K562 (cell line): Measurements from ENCODE around the gene RGMA. TPM values are rescaled to one million over a fixed set of nuclear protein-coding genes. Genes with fewer than 3 reads are reported as not detected.

ENCODE experiments used
- ATAC-seq: fragments of 200-7000 bp; cut with Tn5 transposase; 3 replicates; pipeline ENCODE4 v1.9.1; 2020; ENCODE audit warnings: moderate library complexity
- BruUV-seq: library from RNA; stranded (reverse); fragments of 400-500 nt; replicated peaks from 2 replicates; lab custom pipeline; 2021; lab: Mats Ljungman, UMichigan
- CTCF ChIA-PET: fragments of 300-600 bp; formaldehyde crosslinking; extraction: SDS; loops from one replicate; lab custom pipeline; 2021; ENCODE audit warnings: low intra/inter-chr PET ratio; lab: Yijun Ruan, JAX
- POLR2A ChIA-PET: fragments of 300-600, 350-650 bp; sonication (Branson Sonifier 250); formaldehyde crosslinking; extraction: SDS; loops from one replicate; lab custom pipeline; 2021; ENCODE audit warnings: antibody characterized with exemption, inconsistent platforms; lab: Yijun Ruan, JAX
- DNase-seq, 4 experiments: peaks; one replicate each; pipeline versions ENCODE4 v3.0.0 to v3.0.0-alpha.2; 2011 to 2018; ENCODE audit warnings: low spot score in 3 of 4, mixed read lengths in 3 of 4; ENCODE audit errors: extremely low read depth in 1 of 4
- FAIRE-seq: peaks from 2 replicates; lab custom pipeline; 2011; peaks lifted over from hg19 to GRCh38; lab: Jason Lieb, UNC
- H2AFZ ChIP-seq: 2 replicates; pipeline ENCODE4 v1.6.0; 2011; ENCODE audit warnings: low read depth, low read length, control low read depth, inconsistent platforms
- H3K27ac ChIP-seq: fragments of 200-600 bp; 3 replicates; pipeline ENCODE4 v1.8.0; 2011; ENCODE audit warnings: low read depth, mild to moderate bottlenecking, control low read depth, inconsistent platforms, low read length, moderate library complexity, mixed read lengths; ENCODE audit errors: extremely low read depth
- H3K27me3 ChIP-seq, 2 experiments: fragments of 300-600 bp in 1 of 2; 2 replicates in 1 of 2; 3 replicates in 1 of 2; pipeline versions ENCODE4 v1.6.0 to v1.8.0; 2011; ENCODE audit warnings: inconsistent platforms in 2 of 2, low read length in 2 of 2, mild to moderate bottlenecking in 1 of 2, mixed read lengths in 1 of 2, moderate library complexity in 1 of 2; ENCODE audit not compliant: control insufficient read depth in 2 of 2, insufficient read depth in 2 of 2
- H3K36me3 ChIP-seq: fragments of 300-600 bp; 3 replicates; pipeline ENCODE4 v1.8.0; 2011; ENCODE audit warnings: mild to moderate bottlenecking, low read length, inconsistent platforms; ENCODE audit not compliant: control insufficient read depth, insufficient read depth
- H3K4me1 ChIP-seq, 2 experiments: fragments of 200-600 bp in 1 of 2; replicated peaks in 1 of 2; 2 replicates in 1 of 2; 3 replicates in 1 of 2; pipeline versions ENCODE4 v1.5.1 to v1.8.0; 2011; ENCODE audit warnings: inconsistent platforms in 2 of 2, low read length in 2 of 2, mild to moderate bottlenecking in 1 of 2, mixed read lengths in 1 of 2, moderate library complexity in 1 of 2; ENCODE audit not compliant: control insufficient read depth in 2 of 2, insufficient read depth in 2 of 2
- H3K4me2 ChIP-seq: 2 replicates; pipeline ENCODE4 v1.6.1; 2011; ENCODE audit warnings: low read length, control low read depth, inconsistent platforms, mixed read lengths; ENCODE audit not compliant: insufficient read depth
- H3K4me3 ChIP-seq: fragments of 200-600 bp; sonication (generic), shearing (Covaris generic); 2 replicates; pipeline ENCODE4 v1.5.1; 2016; ENCODE audit warnings: control low read depth, inconsistent platforms
- H3K79me2 ChIP-seq: fragments of 200-600 bp; 3 replicates; pipeline ENCODE4 v1.8.0; 2011; ENCODE audit warnings: low read length, inconsistent platforms; ENCODE audit not compliant: control insufficient read depth, insufficient read depth
- H3K9ac ChIP-seq, 2 experiments: 2 replicates each; pipeline versions ENCODE4 v1.6.0 to v1.6.1; 2011; ENCODE audit warnings: low read depth in 2 of 2, low read length in 2 of 2, control low read depth in 1 of 2, inconsistent platforms in 1 of 2, mild to moderate bottlenecking in 1 of 2, mixed read lengths in 1 of 2; ENCODE audit not compliant: insufficient read depth in 1 of 2
- H3K9me1 ChIP-seq: one replicate; pipeline ENCODE4 v1.6.0; 2011; ENCODE audit warnings: inconsistent platforms, mild to moderate bottlenecking, low read length, moderate library complexity; ENCODE audit not compliant: control insufficient read depth, insufficient read depth
- H3K9me3 ChIP-seq: replicated peaks from 2 replicates; pipeline ENCODE4 v1.5.1; 2011; ENCODE audit warnings: low read depth, low read length, inconsistent platforms; ENCODE audit not compliant: control insufficient read depth, insufficient read depth
- H4K20me1 ChIP-seq: replicated peaks from 2 replicates; pipeline ENCODE4 v1.6.1; 2011; ENCODE audit warnings: low read length, inconsistent platforms, mixed read lengths; ENCODE audit not compliant: control insufficient read depth, insufficient read depth
- ARID2 ChIP-seq: fragments of 450-650 bp; IDR thresholded peaks from 2 replicates; pipeline ENCODE4 v1.6.1; 2017; ENCODE audit warnings: antibody characterized with exemption, mild to moderate bottlenecking
- ETV5 ChIP-seq: sonication (generic); formaldehyde crosslinking; IDR thresholded peaks from 2 replicates; pipeline ENCODE4 v1.4.0; 2020; ENCODE audit warnings: low read depth, mild to moderate bottlenecking, missing genetic modification reagents
- LEF1 ChIP-seq: fragments of 450-650 bp; IDR thresholded peaks from 2 replicates; pipeline ENCODE4 v1.6.1; 2016; ENCODE audit warnings: mild to moderate bottlenecking
- MBD2 ChIP-seq: sonication (generic); IDR thresholded peaks from 2 replicates; pipeline ENCODE4 v1.6.1; 2016; ENCODE audit warnings: low read depth, borderline replicate concordance
- MIER1 ChIP-seq: fragments of 450-650 bp; IDR thresholded peaks from 2 replicates; pipeline ENCODE4 v1.6.1; 2016; ENCODE audit warnings: antibody characterized with exemption, mild to moderate bottlenecking, low read depth
- NFRKB ChIP-seq: fragments of 450-650 bp; IDR thresholded peaks from 2 replicates; pipeline ENCODE4 v1.6.1; 2016; ENCODE audit warnings: low read depth
- POLR2H ChIP-seq: IDR thresholded peaks from 2 replicates; pipeline ENCODE4 v1.6.1; 2016; ENCODE audit warnings: missing genetic modification characterization, low read depth, mild to moderate bottlenecking, control low read depth, missing compliant biosample characterization, moderate library complexity
- RNF2 ChIP-seq: sonication (generic); IDR thresholded peaks from 2 replicates; pipeline ENCODE4 v1.6.1; 2016
- SMAD1 ChIP-seq: fragments of 150-350 bp; IDR thresholded peaks from 2 replicates; pipeline ENCODE4 v1.6.1; 2014; ENCODE audit warnings: low read length, low read depth; ENCODE audit not compliant: partially characterized antibody
- SNAPC5 ChIP-seq: fragments of 250-450 bp; sonication (Bioruptor Pico); IDR thresholded peaks from 2 replicates; pipeline ENCODE4 v1.8.0; 2021; ENCODE audit warnings: moderate library complexity, mild to moderate bottlenecking, inconsistent platforms
- TAF15 ChIP-seq: fragments of 200-400 bp; formaldehyde crosslinking; IDR thresholded peaks from 2 replicates; pipeline ENCODE4 v1.6.1; 2017; ENCODE audit warnings: mild to moderate bottlenecking, low read depth, low read length, moderate library complexity
- ZBTB7A ChIP-seq: IDR thresholded peaks from 2 replicates; pipeline ENCODE4 v1.6.1; 2011; ENCODE audit warnings: low read depth, mild to moderate bottlenecking, low read length, moderate library complexity, borderline replicate concordance; ENCODE audit not compliant: control insufficient read depth
- ZNF143 ChIP-seq: sonication (generic); formaldehyde crosslinking; IDR thresholded peaks from 2 replicates; pipeline ENCODE4 v1.9.0; 2022; ENCODE audit warnings: mild to moderate bottlenecking, missing genetic modification reagents
- WGBS: fragments of 100-300 bp; shearing (Covaris generic); methylation state at CpG from one replicate; pipeline ENCODE4 v1.1.6; 2016; ENCODE audit warnings: low coverage, mixed read lengths; ENCODE audit not compliant: insufficient coverage; ENCODE audit errors: missing lambda C conversion rate; 5-methylcytosine and 5-hydroxymethylcytosine counted together
- in situ Hi-C: fragments of 300-500 bp; cut with MboI; formaldehyde crosslinking; loops from 4 replicates; pipeline ENCODE4 v1.15.0; 2018; ENCODE audit warnings: inconsistent platforms, mixed read lengths
- intact Hi-C: fragments of 100-400 bp; cut with micrococcal nuclease; formaldehyde crosslinking; loops from 2 replicates; pipeline ENCODE4 v1.14.2; 2022
- polyA plus RNA-seq, 8 experiments: library from polyadenylated mRNA; depleted of rRNA in 4 of 8; stranded (reverse) in 5 of 8; unstranded in 3 of 8; fragments of >200 nt; fragmentation: Nextera tagmentation in 2 of 8; fragmentation: Illumina TruSeq in 1 of 8; extraction: Ambion mirVana in 2 of 8; extraction: Trizol in 1 of 8; gene quantifications; 2 replicates each; pipeline versions ENCODE4 v1.2.1 to v1.2.3, GENCODE V29; 2011 to 2014; ENCODE audit warnings: inconsistent platforms in 1 of 8, missing spikeins in 1 of 8
- total RNA-seq, 7 experiments: library from RNA; depleted of rRNA in 6 of 7; stranded (reverse); fragments of >200 nt in 6 of 7; fragmentation: Illumina TruSeq in 2 of 7; extraction: Trizol in 2 of 7; gene quantifications; 2 replicates each; pipeline versions ENCODE4 v1.2.1 to v1.2.3, GENCODE V29; 2011 to 2021; ENCODE audit warnings: low replicate concordance in 1 of 7
- TF ChIP-seq, protein P1 (sequence below): sonication (generic); formaldehyde crosslinking; IDR thresholded peaks from 2 replicates; pipeline ENCODE4 v1.8.1; 2022; ENCODE audit warnings: missing genetic modification reagents
- TF ChIP-seq, protein P2 (sequence below), 3 experiments: IDR thresholded peaks in 2 of 3; conservative IDR thresholded peaks in 1 of 3; 2 replicates each; pipeline ENCODE4 v1.5.1; 2011 to 2012; ENCODE audit warnings: low read length in 3 of 3, mild to moderate bottlenecking in 3 of 3, control low read depth in 2 of 3, improper control_type of control experiment in 1 of 3, inconsistent platforms in 1 of 3, low read depth in 1 of 3, mixed read lengths in 1 of 3, moderate library complexity in 1 of 3; ENCODE audit not compliant: insufficient read depth in 2 of 3
- TF ChIP-seq, protein P3 (sequence below), 2 experiments: IDR thresholded peaks; 2 replicates each; pipeline ENCODE4 v1.6.1; 2011; ENCODE audit warnings: borderline replicate concordance in 1 of 2, control low read depth in 1 of 2, low read depth in 1 of 2, low read length in 1 of 2, mild to moderate bottlenecking in 1 of 2, mixed read lengths in 1 of 2, moderate library complexity in 1 of 2; ENCODE audit not compliant: insufficient read depth in 1 of 2, insufficient read length in 1 of 2, poor library complexity in 1 of 2, severe bottlenecking in 1 of 2; ENCODE audit errors: extremely low read depth in 1 of 2

The RGMA gene
- total and polyA plus RNA-seq, 9 of the 15 experiments (the other 6 are each of a cell fraction or from before 2014, with no cell fraction given): 0.03 to 0.05 (median 0.03) TPM; not detected in 6

GRCh38 chr15:93042691-93043378 lies 46.2 kb downstream of the RGMA start (continued):
- TF ChIP-seq, protein P1, sequence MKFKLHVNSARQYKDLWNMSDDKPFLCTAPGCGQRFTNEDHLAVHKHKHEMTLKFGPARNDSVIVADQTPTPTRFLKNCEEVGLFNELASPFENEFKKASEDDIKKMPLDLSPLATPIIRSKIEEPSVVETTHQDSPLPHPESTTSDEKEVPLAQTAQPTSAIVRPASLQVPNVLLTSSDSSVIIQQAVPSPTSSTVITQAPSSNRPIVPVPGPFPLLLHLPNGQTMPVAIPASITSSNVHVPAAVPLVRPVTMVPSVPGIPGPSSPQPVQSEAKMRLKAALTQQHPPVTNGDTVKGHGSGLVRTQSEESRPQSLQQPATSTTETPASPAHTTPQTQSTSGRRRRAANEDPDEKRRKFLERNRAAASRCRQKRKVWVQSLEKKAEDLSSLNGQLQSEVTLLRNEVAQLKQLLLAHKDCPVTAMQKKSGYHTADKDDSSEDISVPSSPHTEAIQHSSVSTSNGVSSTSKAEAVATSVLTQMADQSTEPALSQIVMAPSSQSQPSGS: no peak
- TF ChIP-seq SNAPC5 (CRISPR knock-in tag): no peak

- WGBS: 8% methylated on average over 2 of the region's 3 CpGs
- no TSS peak for BruUV-seq
- TF ChIP-seq ARID2: no peak
- TF ChIP-seq TAF15: no peak
- TF ChIP-seq POLR2H: no peak
- no peak for TF ChIP-seq NFRKB
- TF ChIP-seq ZBTB7A: no peak
- TF ChIP-seq RNF2: no peak
- TF ChIP-seq, protein P2, sequence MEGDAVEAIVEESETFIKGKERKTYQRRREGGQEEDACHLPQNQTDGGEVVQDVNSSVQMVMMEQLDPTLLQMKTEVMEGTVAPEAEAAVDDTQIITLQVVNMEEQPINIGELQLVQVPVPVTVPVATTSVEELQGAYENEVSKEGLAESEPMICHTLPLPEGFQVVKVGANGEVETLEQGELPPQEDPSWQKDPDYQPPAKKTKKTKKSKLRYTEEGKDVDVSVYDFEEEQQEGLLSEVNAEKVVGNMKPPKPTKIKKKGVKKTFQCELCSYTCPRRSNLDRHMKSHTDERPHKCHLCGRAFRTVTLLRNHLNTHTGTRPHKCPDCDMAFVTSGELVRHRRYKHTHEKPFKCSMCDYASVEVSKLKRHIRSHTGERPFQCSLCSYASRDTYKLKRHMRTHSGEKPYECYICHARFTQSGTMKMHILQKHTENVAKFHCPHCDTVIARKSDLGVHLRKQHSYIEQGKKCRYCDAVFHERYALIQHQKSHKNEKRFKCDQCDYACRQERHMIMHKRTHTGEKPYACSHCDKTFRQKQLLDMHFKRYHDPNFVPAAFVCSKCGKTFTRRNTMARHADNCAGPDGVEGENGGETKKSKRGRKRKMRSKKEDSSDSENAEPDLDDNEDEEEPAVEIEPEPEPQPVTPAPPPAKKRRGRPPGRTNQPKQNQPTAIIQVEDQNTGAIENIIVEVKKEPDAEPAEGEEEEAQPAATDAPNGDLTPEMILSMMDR (IDR thresholded peaks at IDR 0.05 in 2 of 3, conservative IDR thresholded peaks at IDR 0.05 in 1 of 3; ENCODE audit: insufficient read depth in 2 of 3, low read depth in 1 of 3, low read length in 3 of 3): no peak
- TF ChIP-seq ETV5 (CRISPR knock-in tag): no peak
- no peak for TF ChIP-seq MIER1
- no peak for TF ChIP-seq LEF1
- no peak for TF ChIP-seq ZNF143
- TF ChIP-seq, protein P3, sequence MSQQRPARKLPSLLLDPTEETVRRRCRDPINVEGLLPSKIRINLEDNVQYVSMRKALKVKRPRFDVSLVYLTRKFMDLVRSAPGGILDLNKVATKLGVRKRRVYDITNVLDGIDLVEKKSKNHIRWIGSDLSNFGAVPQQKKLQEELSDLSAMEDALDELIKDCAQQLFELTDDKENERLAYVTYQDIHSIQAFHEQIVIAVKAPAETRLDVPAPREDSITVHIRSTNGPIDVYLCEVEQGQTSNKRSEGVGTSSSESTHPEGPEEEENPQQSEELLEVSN (IDR thresholded peaks at IDR 0.05; ENCODE audit: borderline replicate concordance in 1 of 2, extremely low read depth in 1 of 2, insufficient read depth in 1 of 2, insufficient read length in 1 of 2, low read depth in 1 of 2, low read length in 1 of 2, poor library complexity in 1 of 2, severe bottlenecking in 1 of 2): no peak
- TF ChIP-seq SMAD1: no peak
- TF ChIP-seq MBD2: no peak
Measured at GRCh38 chr15:93042211-93042610, 46.8 kb downstream of the RGMA start.

More at GRCh38 chr15:93042211-93042610, 46.8 kb downstream of the RGMA start:
- no peak overlapping the region for H2AFZ ChIP-seq
- no peak for FAIRE-seq
- intact Hi-C loops (no loop called here), in situ Hi-C loops (loop anchor here (25.0 kb wide), 1 partner anchor 1270 kb away; no protein-coding TSS in a partner anchor)
- DNase-seq: no peak
- no peak overlapping the region for H3K4me2 ChIP-seq
- peaks cover 0 to 24% of the 10 kb centered on the region in 2 experiments; a peak in 3 of 5 replicates for H3K4me1 ChIP-seq
- no peaks in the 10 kb centered on the region for H3K36me3 ChIP-seq
- H3K27ac ChIP-seq: no peak overlapping the region
- CTCF ChIA-PET: no interaction called here
- no peaks in the 10 kb centered on the region for H3K9me3 ChIP-seq
- H4K20me1 ChIP-seq: peaks cover 8% of the 10 kb centered on the region; the same call in 1 of the 2 replicates
- H3K9me1 ChIP-seq: no peaks in the 10 kb centered on the region
- H3K4me3 ChIP-seq: no peak overlapping the region
- POLR2A ChIA-PET: interaction anchor here (0.7 to 0.8 kb wide), 2 partner anchors 40 to 1589 kb away, joined by 3 read pairs; no protein-coding TSS in a partner anchor
- no peak for ATAC-seq
- H3K79me2 ChIP-seq: no peaks in the 10 kb centered on the region
- H3K9ac ChIP-seq: no peak overlapping the region
- peaks cover 18 to 68% of the 10 kb centered on the region in 2 experiments for H3K27me3 ChIP-seq
